B cell (primary cell): Measurements from ENCODE around the gene ATP23.

Experiments
- EZH2 ChIP-seq: IDR thresholded peaks from 2 replicates; pipeline ENCODE4 v1.6.1; 2012; ENCODE audit warnings: borderline replicate concordance, low read depth, mild to moderate bottlenecking, moderate library complexity, low read length; ENCODE audit not compliant: insufficient read depth, poor library complexity, severe bottlenecking
- TF ChIP-seq, protein P1 (sequence below): fragments of 200-600 bp; IDR thresholded peaks from one replicate; pipeline ENCODE4 v1.8.0; 2022; ENCODE audit warnings: antibody characterized with exemption, mild to moderate bottlenecking

DNA sequence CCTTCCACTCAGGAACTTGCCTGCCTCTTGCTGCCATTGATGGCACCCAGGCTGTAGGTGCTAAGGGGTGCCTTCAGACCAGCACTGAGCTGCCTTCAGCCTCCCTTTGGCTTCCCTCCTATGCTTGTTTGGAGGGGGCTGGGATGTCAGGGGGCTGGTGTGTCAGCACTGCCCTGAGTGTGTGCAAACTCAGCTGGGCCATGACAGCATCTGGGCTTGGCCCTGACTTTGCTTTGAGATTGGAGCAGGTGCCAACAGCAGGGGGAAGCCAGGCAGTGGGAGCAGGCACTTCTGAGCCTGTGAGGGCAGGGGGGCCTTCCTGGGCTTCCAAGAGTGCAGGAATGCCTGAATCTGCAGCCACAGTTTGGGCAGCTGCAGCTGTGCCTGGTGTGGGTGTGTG, 56.9 kb downstream of the ATP23 start:
- TF ChIP-seq, protein P1, sequence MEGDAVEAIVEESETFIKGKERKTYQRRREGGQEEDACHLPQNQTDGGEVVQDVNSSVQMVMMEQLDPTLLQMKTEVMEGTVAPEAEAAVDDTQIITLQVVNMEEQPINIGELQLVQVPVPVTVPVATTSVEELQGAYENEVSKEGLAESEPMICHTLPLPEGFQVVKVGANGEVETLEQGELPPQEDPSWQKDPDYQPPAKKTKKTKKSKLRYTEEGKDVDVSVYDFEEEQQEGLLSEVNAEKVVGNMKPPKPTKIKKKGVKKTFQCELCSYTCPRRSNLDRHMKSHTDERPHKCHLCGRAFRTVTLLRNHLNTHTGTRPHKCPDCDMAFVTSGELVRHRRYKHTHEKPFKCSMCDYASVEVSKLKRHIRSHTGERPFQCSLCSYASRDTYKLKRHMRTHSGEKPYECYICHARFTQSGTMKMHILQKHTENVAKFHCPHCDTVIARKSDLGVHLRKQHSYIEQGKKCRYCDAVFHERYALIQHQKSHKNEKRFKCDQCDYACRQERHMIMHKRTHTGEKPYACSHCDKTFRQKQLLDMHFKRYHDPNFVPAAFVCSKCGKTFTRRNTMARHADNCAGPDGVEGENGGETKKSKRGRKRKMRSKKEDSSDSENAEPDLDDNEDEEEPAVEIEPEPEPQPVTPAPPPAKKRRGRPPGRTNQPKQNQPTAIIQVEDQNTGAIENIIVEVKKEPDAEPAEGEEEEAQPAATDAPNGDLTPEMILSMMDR, result no peak
- TF ChIP-seq EZH2, result no peak
